Stomach (tissue), 4 donors: ENCODE data around the gene TRIM33.

Source experiments
- CTCF ChIP-seq, 7 experiments: fragments of 450-650 bp in 4 of 7; fragments of 200-600 bp in 3 of 7; sonication (generic) in 3 of 7; IDR thresholded peaks; one replicate each; pipeline ENCODE4 v1.5.1; 2016 to 2019; ENCODE audit warnings: antibody characterized with exemption in 7 of 7, control low read depth in 2 of 7, mild to moderate bottlenecking in 1 of 7
- EP300 ChIP-seq: sonication (generic); formaldehyde crosslinking; IDR thresholded peaks from one replicate; pipeline ENCODE4 v1.6.1; 2017; ENCODE audit warnings: antibody characterized with exemption
- POLR2A ChIP-seq, 4 donors: fragments of 450-650 bp; IDR thresholded peaks; one replicate each; pipeline ENCODE4 v1.6.1; 2016; ENCODE audit warnings: antibody characterized with exemption in 4 of 4, control low read depth in 2 of 4, mild to moderate bottlenecking in 1 of 4, moderate library complexity in 1 of 4
- POLR2AphosphoS5 ChIP-seq, 3 donors: sonication (generic); formaldehyde crosslinking; IDR thresholded peaks; one replicate each; pipeline ENCODE4 v1.6.1; 2016; ENCODE audit warnings: antibody characterized with exemption in 3 of 3

- no peak for TF ChIP-seq CTCF (IDR thresholded peaks at IDR 0.05)
- no peak for TF ChIP-seq POLR2AphosphoS5 (IDR thresholded peaks at IDR 0.05)
- no peak for TF ChIP-seq EP300
- no peak for TF ChIP-seq POLR2A (IDR thresholded peaks at IDR 0.05)
Measured at GRCh38 chr1:114462963-114463362, 48.0 kb downstream of the TRIM33 start.
